Adipocyte (in vitro differentiated cells): Measurements from ENCODE around the gene TGFB2.

ENCODE experiments used
- DNase-seq: peaks from one replicate; pipeline ENCODE4 v3.0.0-alpha.2; 2015; ENCODE audit warnings: low read depth
- H3K27me3 ChIP-seq: replicated peaks from 2 replicates; pipeline ENCODE4 v1.7.0; 2013; ENCODE audit warnings: mild to moderate bottlenecking, low read length, moderate library complexity; ENCODE audit not compliant: control insufficient read depth, insufficient read depth
- H3K36me3 ChIP-seq: 2 replicates; pipeline ENCODE4 v1.7.0; 2013; ENCODE audit warnings: low read length, mild to moderate bottlenecking, moderate library complexity; ENCODE audit not compliant: control insufficient read depth, insufficient read depth, severe bottlenecking
- H3K4me1 ChIP-seq: 2 replicates; pipeline ENCODE4 v1.7.0; 2013; ENCODE audit warnings: mild to moderate bottlenecking, low read length, moderate library complexity; ENCODE audit not compliant: control insufficient read depth, insufficient read depth
- H3K4me3 ChIP-seq: 2 replicates; pipeline ENCODE4 v1.7.0; 2013; ENCODE audit warnings: mild to moderate bottlenecking, low read length, moderate library complexity
- H3K9ac ChIP-seq: 2 replicates; pipeline ENCODE4 v1.7.0; 2013; ENCODE audit warnings: mild to moderate bottlenecking, low read length, moderate library complexity
- H3K9me3 ChIP-seq: 2 replicates; pipeline ENCODE4 v1.7.0; 2013; ENCODE audit warnings: mild to moderate bottlenecking, low read length, moderate library complexity; ENCODE audit not compliant: control insufficient read depth

The TGFB2 gene

GRCh38 chr1:218344814-218345672, at the start of gene TGFB2:
Gene TGFB2, plus strand, starts transcription at chr1:218345336. Its CDS starts 1,366 bp downstream, at chr1:218346702.
- H3K9me3 ChIP-seq, result no peaks in the 10 kb centered on the region
- H3K36me3 ChIP-seq, result no peaks in the 10 kb centered on the region
- H3K4me3 ChIP-seq, result peak within 1 kb of the TSS; percentile 89
- peak; percentile 87 for DNase-seq
- peaks cover 35% of the 10 kb centered on the region for H3K4me1 ChIP-seq
- H3K27me3 ChIP-seq, result no peaks in the 10 kb centered on the region
- peak within 1 kb of the TSS; percentile 81 for H3K9ac ChIP-seq

- Histone ChIP-seq H3K9me3 (no peaks in the 10 kb centered on the region), H3K9ac (no peak overlapping the region), H3K4me3 (no peak overlapping the region), H3K36me3 (peaks cover 8% of the 10 kb centered on the region), H3K27me3 (no peaks in the 10 kb centered on the region), H3K4me1 (peaks cover 12% of the 10 kb centered on the region)
- no peak for DNase-seq
Measured at GRCh38 chr1:218296162-218296561, 49.0 kb upstream of the TGFB2 start.

GRCh38 chr1:218297461-218297860, 47.7 kb upstream of the TGFB2 start:
- no peaks in the 10 kb centered on the region for H3K27me3 ChIP-seq
- H3K4me3 ChIP-seq, result no peak overlapping the region
- H3K9me3 ChIP-seq, result no peaks in the 10 kb centered on the region
- H3K4me1 ChIP-seq, result peaks cover 12% of the 10 kb centered on the region
- H3K9ac ChIP-seq, result no peak overlapping the region
- H3K36me3 ChIP-seq, result peaks cover 8% of the 10 kb centered on the region
- DNase-seq, result no peak

GRCh38 chr1:218297867-218298266, 47.3 kb upstream of the TGFB2 start:
- no peak overlapping the region for H3K9ac ChIP-seq
- H3K36me3 ChIP-seq, result peaks cover 8% of the 10 kb centered on the region
- peak; percentile 43 for DNase-seq
- peaks cover 12% of the 10 kb centered on the region for H3K4me1 ChIP-seq
- H3K4me3 ChIP-seq, result no peak overlapping the region
- no peaks in the 10 kb centered on the region for H3K27me3 ChIP-seq
- H3K9me3 ChIP-seq, result no peaks in the 10 kb centered on the region

GRCh38 chr1:218298398-218298797, 46.7 kb upstream of the TGFB2 start:
- Histone ChIP-seq H3K27me3 (no peaks in the 10 kb centered on the region), H3K36me3 (peaks cover 8% of the 10 kb centered on the region), H3K9me3 (no peaks in the 10 kb centered on the region), H3K9ac (no peak overlapping the region), H3K4me3 (no peak overlapping the region), H3K4me1 (peaks cover 12% of the 10 kb centered on the region)
- no peak for DNase-seq

- Histone ChIP-seq H3K4me3 (no peak overlapping the region), H3K4me1 (peaks cover 12% of the 10 kb centered on the region), H3K36me3 (peaks cover 5% of the 10 kb centered on the region), H3K9me3 (no peaks in the 10 kb centered on the region), H3K27me3 (no peaks in the 10 kb centered on the region), H3K9ac (no peak overlapping the region)
- DNase-seq, result peak; percentile 84
Measured at GRCh38 chr1:218299416-218299815, 45.7 kb upstream of the TGFB2 start.

GRCh38 chr1:218301217-218301616, 43.9 kb upstream of the TGFB2 start:
- no peak for DNase-seq
- Histone ChIP-seq H3K9me3 (no peaks in the 10 kb centered on the region), H3K4me3 (no peak overlapping the region), H3K27me3 (no peaks in the 10 kb centered on the region), H3K4me1 (peaks cover 12% of the 10 kb centered on the region), H3K36me3 (peaks cover 9% of the 10 kb centered on the region), H3K9ac (no peak overlapping the region)

GRCh38 chr1:218302155-218302554, 43.0 kb upstream of the TGFB2 start:
- no peaks in the 10 kb centered on the region for H3K27me3 ChIP-seq
- no peaks in the 10 kb centered on the region for H3K9me3 ChIP-seq
- H3K4me1 ChIP-seq, result peaks cover 12% of the 10 kb centered on the region
- peaks cover 11% of the 10 kb centered on the region for H3K36me3 ChIP-seq
- no peak overlapping the region for H3K4me3 ChIP-seq
- no peak overlapping the region for H3K9ac ChIP-seq
- no peak for DNase-seq

- Histone ChIP-seq H3K4me1 (peaks cover 2% of the 10 kb centered on the region), H3K9me3 (no peaks in the 10 kb centered on the region), H3K4me3 (no peak overlapping the region), H3K36me3 (peaks cover 14% of the 10 kb centered on the region), H3K27me3 (no peaks in the 10 kb centered on the region), H3K9ac (no peak overlapping the region)
- DNase-seq, result no peak
Measured at GRCh38 chr1:218303176-218303879, 41.8 kb upstream of the TGFB2 start.

GRCh38 chr1:218304281-218305039, 40.7 kb upstream of the TGFB2 start:
- H3K9ac ChIP-seq, result no peak overlapping the region
- no peaks in the 10 kb centered on the region for H3K4me1 ChIP-seq
- peaks cover 19% of the 10 kb centered on the region for H3K36me3 ChIP-seq
- H3K4me3 ChIP-seq, result no peak overlapping the region
- H3K9me3 ChIP-seq, result no peaks in the 10 kb centered on the region
- no peak for DNase-seq
- H3K27me3 ChIP-seq, result no peaks in the 10 kb centered on the region

- Histone ChIP-seq H3K4me1 (no peaks in the 10 kb centered on the region), H3K9me3 (no peaks in the 10 kb centered on the region), H3K27me3 (no peaks in the 10 kb centered on the region), H3K36me3 (peaks cover 19% of the 10 kb centered on the region), H3K9ac (no peak overlapping the region), H3K4me3 (no peak overlapping the region)
- DNase-seq, result no peak
Measured at GRCh38 chr1:218305472-218306064, 39.6 kb upstream of the TGFB2 start.
